Activated CD4-positive, alpha-beta T cell treated with anti-CD3 and anti-CD28 coated beads, Interleukin-2, amount 10 ng/mL, durations not matched to agents 24 days and 14 days (primary cell): ENCODE results near the gene METTL26. TPM values are rescaled to one million over a fixed set of nuclear protein-coding genes. Genes with fewer than 3 reads are reported as not detected.

Source experiments
- total RNA-seq: library from RNA; stranded (reverse); gene quantifications from 2 replicates; pipeline ENCODE4 v1.2.3, GENCODE V29; 2022

METTL26 gene
- total RNA-seq, 1 donor from 2014 or later, result 153 TPM

Other genes starting within 250 kb of the METTL26 start
- gene NME4, start 239.1 kb downstream of the METTL26 start, total RNA-seq, result 64.3 and 64.8 TPM in 2 replicates
- gene DECR2, start 234.4 kb downstream of the METTL26 start, total RNA-seq, result 17.6 and 18.5 TPM in 2 replicates
- gene RAB11FIP3, start 210.7 kb downstream of the METTL26 start, total RNA-seq, result 40.2 and 40.5 TPM in 2 replicates
- 121 and 124 TPM in 2 replicates for gene CAPN15, start 108.6 kb downstream of the METTL26 start, total RNA-seq
- gene PRR35, start 75.9 kb downstream of the METTL26 start, total RNA-seq, result not detected in 2 replicates
- gene NHLRC4, start 69.3 kb downstream of the METTL26 start, total RNA-seq, result 1.1 TPM in 2 replicates
- gene PIGQ, start 66.3 kb downstream of the METTL26 start, total RNA-seq, result 43.2 and 50.3 TPM in 2 replicates
- 12.5 and 16.5 TPM in 2 replicates for gene RAB40C, start 46.2 kb downstream of the METTL26 start, total RNA-seq
- 0.44 and 0.45 TPM in 2 replicates for gene WFIKKN1, start 5.3 kb downstream of the METTL26 start, total RNA-seq
- gene MCRIP2, start 5.5 kb upstream of the METTL26 start, total RNA-seq, result 71.2 and 73.0 TPM in 2 replicates
- gene WDR90, start 13.1 kb upstream of the METTL26 start, total RNA-seq, result 99.9 and 111 TPM in 2 replicates
- gene RHOT2, start 31.8 kb upstream of the METTL26 start, total RNA-seq, result 172 and 183 TPM in 2 replicates
- 1.1 and 1.2 TPM in 2 replicates for gene RHBDL1, start 39.4 kb upstream of the METTL26 start, total RNA-seq
- 90.2 and 93.8 TPM in 2 replicates for gene STUB1, start 44.1 kb upstream of the METTL26 start, total RNA-seq
- gene JMJD8, start 48.0 kb upstream of the METTL26 start, total RNA-seq, result 60.3 and 61.1 TPM in 2 replicates
- 22.4 and 24.1 TPM in 2 replicates for gene WDR24, start 54.1 kb upstream of the METTL26 start, total RNA-seq
- 6.4 and 6.8 TPM in 2 replicates for gene FBXL16, start 69.5 kb upstream of the METTL26 start, total RNA-seq
- gene METRN, start 78.8 kb upstream of the METTL26 start, total RNA-seq, result 27.7 and 30.2 TPM in 2 replicates
- 38.5 and 56.3 TPM in 2 replicates for gene ANTKMT, start 84.8 kb upstream of the METTL26 start, total RNA-seq
- gene CCDC78, start 90.1 kb upstream of the METTL26 start, total RNA-seq, result 6.9 and 8.0 TPM in 2 replicates
- gene HAGHL, start 90.8 kb upstream of the METTL26 start, total RNA-seq, result 13.1 and 20.9 TPM in 2 replicates
- gene CIAO3, start 104.7 kb upstream of the METTL26 start, total RNA-seq, result 39.5 and 42.5 TPM in 2 replicates
- not detected in 2 replicates for gene MSLN, start 124.4 kb upstream of the METTL26 start, total RNA-seq
- 43.9 and 45.0 TPM in 2 replicates for gene RPUSD1, start 152.1 kb upstream of the METTL26 start, total RNA-seq
- gene CHTF18, start 152.3 kb upstream of the METTL26 start, total RNA-seq, result 141 and 147 TPM in 2 replicates
- not detected in 2 replicates for gene GNG13, start 164.4 kb upstream of the METTL26 start, total RNA-seq